IMR-90 (cell line): ENCODE data around the gene DNAJC3. TPM values are rescaled to one million over a fixed set of nuclear protein-coding genes. Genes with fewer than 3 reads are reported as not detected.

Experiments
- ATAC-seq: fragments of 200-7000 bp; cut with Tn5 transposase; 2 replicates; pipeline ENCODE4 v1.9.1; 2020; ENCODE audit warnings: low read depth, mild to moderate bottlenecking, moderate library complexity
- BruUV-seq: library from RNA; stranded (reverse); fragments of 400-500 nt; replicated peaks from 2 replicates; lab custom pipeline; 2021; lab: Mats Ljungman, UMichigan
- CTCF ChIA-PET: fragments of 300-600 bp; formaldehyde crosslinking; extraction: SDS; loops from one replicate; lab custom pipeline; 2021; ENCODE audit warnings: antibody characterized with exemption; lab: Yijun Ruan, JAX
- POLR2A ChIA-PET: fragments of 300-600 bp; sonication (Branson Sonifier 250); formaldehyde crosslinking; loops from one replicate; lab custom pipeline; 2022; ENCODE audit warnings: antibody characterized with exemption; ENCODE audit not compliant: unreplicated experiment; lab: Charles Lee
- DNase-seq: peaks from one replicate; pipeline ENCODE4 v3.0.0; 2013
- H2AFZ ChIP-seq: replicated peaks from 2 replicates; pipeline ENCODE3; 2013; ENCODE audit warnings: low read length, mild to moderate bottlenecking; ENCODE audit not compliant: poor library complexity
- H2AK5ac ChIP-seq: 2 replicates; pipeline ENCODE4 v1.6.1; 2013; ENCODE audit warnings: low read depth, low read length, inconsistent platforms
- H2AK9ac ChIP-seq: replicated peaks from 2 replicates; pipeline ENCODE3; 2013; ENCODE audit warnings: mild to moderate bottlenecking, low read depth, low read length, moderate library complexity; ENCODE audit not compliant: poor library complexity
- H2BK120ac ChIP-seq: 2 replicates; pipeline ENCODE4 v1.6.1; 2013; ENCODE audit warnings: low read depth, low read length, inconsistent platforms
- H2BK15ac ChIP-seq: 3 replicates; pipeline ENCODE4 v1.6.1; 2013; ENCODE audit warnings: low read depth, low read length, inconsistent platforms
- H2BK20ac ChIP-seq: 2 replicates; pipeline ENCODE4 v1.6.1; 2013; ENCODE audit warnings: low read depth, mild to moderate bottlenecking, inconsistent platforms, low read length, moderate library complexity
- H2BK5ac ChIP-seq: 2 replicates; pipeline ENCODE4 v1.6.1; 2013; ENCODE audit warnings: mild to moderate bottlenecking, low read depth, low read length, inconsistent platforms; ENCODE audit not compliant: poor library complexity, severe bottlenecking
- H3K14ac ChIP-seq: replicated peaks from 2 replicates; pipeline ENCODE4 v1.6.1; 2013; ENCODE audit warnings: low read depth, low read length, inconsistent platforms
- H3K18ac ChIP-seq: 2 replicates; pipeline ENCODE4 v1.6.1; 2013; ENCODE audit warnings: low read depth, low read length, control low read depth
- H3K23ac ChIP-seq: 2 replicates; pipeline ENCODE4 v1.6.1; 2013; ENCODE audit warnings: low read depth, low read length, inconsistent platforms
- H3K27ac ChIP-seq: 2 replicates; pipeline ENCODE4 v1.5.1; 2013; ENCODE audit warnings: mild to moderate bottlenecking, control low read depth, low read length; ENCODE audit not compliant: insufficient read depth
- H3K27me3 ChIP-seq: 2 replicates; pipeline ENCODE4 v1.6.1; 2013; ENCODE audit warnings: low read length; ENCODE audit not compliant: control insufficient read depth, insufficient read depth
- H3K36me3 ChIP-seq: 2 replicates; pipeline ENCODE4 v1.6.1; 2013; ENCODE audit warnings: low read length, mixed read lengths; ENCODE audit not compliant: control insufficient read depth, insufficient read depth
- H3K4ac ChIP-seq: 2 replicates; pipeline ENCODE4 v1.6.1; 2013; ENCODE audit warnings: low read depth, low read length, inconsistent platforms
- H3K4me1 ChIP-seq: 2 replicates; pipeline ENCODE4 v1.6.1; 2013; ENCODE audit warnings: low read length, mixed read lengths; ENCODE audit not compliant: control insufficient read depth, insufficient read depth
- H3K4me2 ChIP-seq: 2 replicates; pipeline ENCODE4 v1.6.1; 2013; ENCODE audit warnings: low read depth, mild to moderate bottlenecking, control low read depth, low read length, moderate library complexity
- H3K4me3 ChIP-seq: 2 replicates; pipeline ENCODE4 v1.5.1; 2013; ENCODE audit warnings: low read depth, mild to moderate bottlenecking, control low read depth, low read length, moderate library complexity; ENCODE audit not compliant: insufficient read depth
- H3K56ac ChIP-seq: 2 replicates; pipeline ENCODE4 v1.6.1; 2013; ENCODE audit warnings: low read length, inconsistent platforms; ENCODE audit not compliant: insufficient read depth; ENCODE audit errors: extremely low read depth
- H3K79me1 ChIP-seq, 2 experiments: 2 replicates each; pipeline ENCODE4 v1.6.1; 2013; ENCODE audit warnings: low read length in 2 of 2, inconsistent platforms in 1 of 2, low read depth in 1 of 2
- H3K9ac ChIP-seq: 2 replicates; pipeline ENCODE4 v1.6.1; 2013; ENCODE audit warnings: low read depth, low read length, control low read depth
- H3K9me1 ChIP-seq: 2 replicates; pipeline ENCODE4 v1.6.1; 2013; ENCODE audit warnings: low read length, inconsistent platforms; ENCODE audit not compliant: insufficient read depth
- H3K9me3 ChIP-seq: 2 replicates; pipeline ENCODE4 v1.6.1; 2013; ENCODE audit warnings: low read length; ENCODE audit not compliant: control insufficient read depth, insufficient read depth
- H4K20me1 ChIP-seq: 2 replicates; pipeline ENCODE4 v1.6.1; 2013; ENCODE audit warnings: low read length, inconsistent platforms; ENCODE audit not compliant: insufficient read depth
- H4K5ac ChIP-seq: 2 replicates; pipeline ENCODE4 v1.6.1; 2013; ENCODE audit warnings: mild to moderate bottlenecking, low read depth, low read length, control low read depth
- H4K8ac ChIP-seq, 2 experiments: 2 replicates each; pipeline ENCODE4 v1.6.1; 2013; ENCODE audit warnings: low read depth in 2 of 2, low read length in 2 of 2, control low read depth in 1 of 2, inconsistent platforms in 1 of 2
- H4K91ac ChIP-seq: 2 replicates; pipeline ENCODE4 v1.6.1; 2013; ENCODE audit warnings: low read depth, low read length, inconsistent platforms; ENCODE audit not compliant: insufficient read depth
- MAFK ChIP-seq: IDR thresholded peaks from 2 replicates; pipeline ENCODE4 v1.6.1; 2012; ENCODE audit warnings: low read depth, low read length, improper control_type of control experiment
- RAD21 ChIP-seq: IDR thresholded peaks from 2 replicates; pipeline ENCODE4 v1.6.1; 2012; ENCODE audit warnings: low read length, improper control_type of control experiment
- WGBS, 2 experiments: methylation state at CpG; one replicate each; pipeline versions ENCODE4 v1.1.5 to v1.1.7; 2013; ENCODE audit warnings: missing lambda C conversion rate in 2 of 2; ENCODE audit not compliant: insufficient read length in 1 of 2; ENCODE audit errors: extremely low coverage in 2 of 2; 5-methylcytosine and 5-hydroxymethylcytosine counted together
- dilution Hi-C: fragments of 300-500 bp; cut with HindIII; formaldehyde crosslinking; loops from one replicate; pipeline ENCODE4 v1.14.3; 2018; ENCODE audit warnings: low sequenced_read_pairs; ENCODE audit not compliant: unreplicated experiment
- in situ Hi-C: fragments of 300-500 bp; cut with MboI; formaldehyde crosslinking; loops from 3 replicates; pipeline ENCODE4 v1.14.3; 2019; ENCODE audit warnings: low sequenced_read_pairs, inconsistent platforms, mixed read lengths
- intact Hi-C: fragments of 100-400 bp; cut with micrococcal nuclease; formaldehyde crosslinking; loops from 2 replicates; pipeline ENCODE4 v1.10.0; 2022
- polyA plus RNA-seq, 3 experiments: library from polyadenylated mRNA; depleted of rRNA; stranded (reverse); fragments of >200 nt; gene quantifications; 2 replicates each; pipeline ENCODE4 v1.2.3, GENCODE V29; 2012; ENCODE audit warnings: low replicate concordance in 1 of 3
- total RNA-seq: library from RNA; depleted of rRNA; stranded (reverse); fragments of >200 nt; gene quantifications from 2 replicates; pipeline ENCODE4 v1.2.3, GENCODE V29; 2012

DNAJC3 gene
- total and polyA plus RNA-seq, 2 of the 4 experiments (the other 2 are of a cell fraction): 10.7 to 28.5 TPM

DNA sequence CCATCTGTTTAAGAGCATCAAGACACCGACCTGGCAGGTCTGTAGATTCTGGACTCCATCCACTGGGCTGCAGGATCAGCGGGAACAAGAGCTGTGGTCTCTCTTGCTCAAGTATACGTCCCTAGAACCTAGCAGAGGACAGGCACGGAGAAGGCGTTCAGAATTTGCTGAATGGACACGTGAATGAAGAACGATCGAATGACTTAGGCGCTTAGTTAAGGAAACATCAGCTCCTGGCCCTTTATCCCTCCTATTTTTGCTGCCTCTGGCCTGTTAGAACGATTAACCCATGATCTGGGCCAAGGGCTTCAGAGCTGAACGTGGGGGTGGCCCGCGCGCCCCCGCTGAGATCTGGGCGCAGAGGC lies 33.4 kb upstream of the DNAJC3 start:
- H3K9ac ChIP-seq: peak overlapping the region; percentile 75
- TF ChIP-seq RAD21: no peak
- TF ChIP-seq MAFK: peak; percentile 46; the same call in 1 of the 2 replicates
- no peak overlapping the region for H2BK20ac ChIP-seq
- H3K27ac ChIP-seq: peak overlapping the region; percentile 80
- H3K18ac ChIP-seq: peak overlapping the region; percentile 3; the same call in 1 of the 2 replicates
- dilution Hi-C loops: no loop called here
- CTCF ChIA-PET: interaction anchor here (4.1 kb wide), 1 partner anchor 19 kb away, joined by 14 read pairs; no protein-coding TSS in a partner anchor
- intact Hi-C loops: loop anchor here (1.0 to 2.0 kb wide), 2 partner anchors 33 to 191 kb away; partner anchors contain the start of gene DNAJC3
- H4K5ac ChIP-seq: no peak overlapping the region; the same call in 1 of the 2 replicates
- H3K14ac ChIP-seq: peak overlapping the region; percentile 90
- peaks cover 12 to 42% of the 10 kb centered on the region in 2 experiments; a peak in 2 of 4 replicates for H3K79me1 ChIP-seq
- peak overlapping the region; percentile 43 for H4K91ac ChIP-seq
- in situ Hi-C loops: no loop called here
- peaks cover 6% of the 10 kb centered on the region for H3K36me3 ChIP-seq
- peak overlapping the region; percentile 23 for H2AK5ac ChIP-seq
- peak overlapping the region; percentile 95 for H2AFZ ChIP-seq
- peak overlapping the region; percentile 26 to 57 for H4K8ac ChIP-seq
- H3K4me1 ChIP-seq: peaks cover 10% of the 10 kb centered on the region
- peaks cover 9% of the 10 kb centered on the region; the same call in 1 of the 2 replicates for H4K20me1 ChIP-seq
- DNase-seq: peak; percentile 43
- no peaks in the 10 kb centered on the region for H3K27me3 ChIP-seq
- POLR2A ChIA-PET: interaction anchor here (1.6 kb wide), 1 partner anchor 33 kb away, joined by 4 read pairs; the partner anchor contains the start of gene DNAJC3
- H2BK120ac ChIP-seq: no peak overlapping the region
- peak overlapping the region; percentile 54 for H3K56ac ChIP-seq
- H3K9me3 ChIP-seq: no peaks in the 10 kb centered on the region
- H3K9me1 ChIP-seq: peaks cover 8% of the 10 kb centered on the region
- peak overlapping the region; percentile 18 for H2BK5ac ChIP-seq
- peak overlapping the region; percentile 50 for H3K4me3 ChIP-seq
- peak overlapping the region; percentile 90 for H2AK9ac ChIP-seq
- peak overlapping the region; percentile 95 for H3K23ac ChIP-seq
- 0% methylated on average over 7 of the region's 16 CpGs; no CpG with 5 or more reads in 1 of the 2 experiments for WGBS, 2 experiments
- peak; percentile 1 for ATAC-seq
- H3K4ac ChIP-seq: peak overlapping the region; percentile 73
- no peak overlapping the region for H2BK15ac ChIP-seq
- peak overlapping the region; percentile 94 for H3K4me2 ChIP-seq
- BruUV-seq: no TSS peak
